ENCODE data around the gene MRGPRD. TPM values are rescaled to one million over a fixed set of nuclear protein-coding genes. Genes with fewer than 3 reads are reported as not detected.

Gene MRGPRD
- total RNA-seq, 1 experiment from 2014 or later, result not detected

- no peak overlapping the region for H3K4me2 ChIP-seq (ENCODE audit: low read length)
- TF ChIP-seq RAD21 (IDR thresholded peaks at IDR 0.05; ENCODE audit: low read depth) (no peak), EGR1 (IDR thresholded peaks at IDR 0.05; ENCODE audit: low read depth) (no peak)
- H3K9me2 ChIP-seq (ENCODE audit: insufficient read depth), result no peaks in the 10 kb centered on the region
- H4K20me1 ChIP-seq (ENCODE audit: insufficient read depth), result no peaks in the 10 kb centered on the region
- no TSS peak for BruUV-seq (replicated peaks)
- CTCF ChIA-PET, result no interaction called here
- no peak overlapping the region for H3K9ac ChIP-seq (ENCODE audit: low read length)
- no peaks in the 10 kb centered on the region for H3K79me2 ChIP-seq (ENCODE audit: insufficient read depth, low read length)
- no peak overlapping the region for H3K27ac ChIP-seq (ENCODE audit: low read depth, low read length)
- ATAC-seq (no peak; the same call in 1 of the 2 replicates), DNase-seq (ENCODE audit: low read depth, low spot score) (no peak)
- H3K36me3 ChIP-seq (ENCODE audit: control insufficient read depth in 1 of 2, insufficient read depth in 2 of 2, low read length in 2 of 2), result no peaks in the 10 kb centered on the region
- no peaks in the 10 kb centered on the region; a peak in 1 of 4 replicates for H3K4me1 ChIP-seq (ENCODE audit: control insufficient read depth in 1 of 2, insufficient read depth in 2 of 2, low read length in 2 of 2)
- POLR2A ChIA-PET, result no interaction called here
- H2AFZ ChIP-seq (ENCODE audit: low read depth, low read length, poor library complexity, severe bottlenecking), result no peak overlapping the region
- H3K9me3 ChIP-seq (ENCODE audit: control insufficient read depth in 1 of 2, insufficient read depth in 1 of 2, low read depth in 1 of 2, low read length in 2 of 2), result no peaks in the 10 kb centered on the region
- H3K27me3 ChIP-seq (ENCODE audit: insufficient read depth, low read length), result no peaks in the 10 kb centered on the region
- RAD21 ChIA-PET (ENCODE audit: low non-redundant PET in 1 of 2, low total read pairs in 2 of 2, uncharacterized antibody in 2 of 2, unreplicated experiment in 2 of 2), result no interaction called here
- intact Hi-C loops (cut with micrococcal nuclease), result loop anchor here (10.0 kb wide), 1 partner anchor 90 kb away; the partner anchor contains the start of gene TPCN2
- no peak overlapping the region for H3K4me3 ChIP-seq (replicated peaks in 1 of 2; ENCODE audit: low read depth in 1 of 2, low read length in 2 of 2)
These were observed 25.8 kb downstream of the MRGPRD start for GRCh38 chr11:68954836-68955606.

GRCh38 chr11:68950762-68951161, 30.0 kb downstream of the MRGPRD start:
- Histone ChIP-seq H2AFZ (ENCODE audit: low read depth, low read length, poor library complexity, severe bottlenecking) (no peak overlapping the region), H3K27me3 (ENCODE audit: insufficient read depth, low read length) (no peaks in the 10 kb centered on the region), H3K4me2 (ENCODE audit: low read length) (no peak overlapping the region), H4K20me1 (ENCODE audit: insufficient read depth) (no peaks in the 10 kb centered on the region), H3K27ac (ENCODE audit: low read depth, low read length) (no peak overlapping the region), H3K9me2 (ENCODE audit: insufficient read depth) (no peaks in the 10 kb centered on the region), H3K79me2 (ENCODE audit: insufficient read depth, low read length) (no peaks in the 10 kb centered on the region), H3K36me3 (ENCODE audit: control insufficient read depth in 1 of 2, insufficient read depth in 2 of 2, low read length in 2 of 2) (no peaks in the 10 kb centered on the region), H3K4me1 (ENCODE audit: control insufficient read depth in 1 of 2, insufficient read depth in 2 of 2, low read length in 2 of 2) (no peaks in the 10 kb centered on the region; a peak in 1 of 4 replicates), H3K4me3 (replicated peaks in 1 of 2; ENCODE audit: low read depth in 1 of 2, low read length in 2 of 2) (no peak overlapping the region), H3K9me3 (ENCODE audit: control insufficient read depth in 1 of 2, insufficient read depth in 1 of 2, low read depth in 1 of 2, low read length in 2 of 2) (no peaks in the 10 kb centered on the region), H3K9ac (ENCODE audit: low read length) (no peak overlapping the region)
- ATAC-seq, result no peak
- no TSS peak for BruUV-seq (replicated peaks)
- ChIA-PET RAD21 (ENCODE audit: low non-redundant PET in 1 of 2, low total read pairs in 2 of 2, uncharacterized antibody in 2 of 2, unreplicated experiment in 2 of 2) (no interaction called here), POLR2A (no interaction called here), CTCF (interaction anchor here (1.1 to 1.3 kb wide), 2 partner anchors 93 to 318 kb away, joined by 4 to 8 read pairs; no protein-coding TSS in a partner anchor)
- intact Hi-C loops (cut with micrococcal nuclease), result loop anchor here (2.0 to 10.0 kb wide), 2 partner anchors 94 to 318 kb away; partner anchors contain the start of gene TPCN2
- no peak for DNase-seq (ENCODE audit: low read depth, low spot score)
- TF ChIP-seq FOSL1 (IDR thresholded peaks at IDR 0.05; ENCODE audit: low read depth) (no peak), CEBPB (IDR thresholded peaks at IDR 0.05; ENCODE audit: low read depth) (no peak), ELF1 (IDR thresholded peaks at IDR 0.05; ENCODE audit: borderline replicate concordance, low read depth) (no peak), POLR2A (IDR thresholded peaks at IDR 0.05; ENCODE audit: borderline replicate concordance, extremely low read depth, insufficient read depth, insufficient read length) (no peak), EGR1 (IDR thresholded peaks at IDR 0.05; ENCODE audit: low read depth) (no peak)
- TF ChIP-seq, protein P1, sequence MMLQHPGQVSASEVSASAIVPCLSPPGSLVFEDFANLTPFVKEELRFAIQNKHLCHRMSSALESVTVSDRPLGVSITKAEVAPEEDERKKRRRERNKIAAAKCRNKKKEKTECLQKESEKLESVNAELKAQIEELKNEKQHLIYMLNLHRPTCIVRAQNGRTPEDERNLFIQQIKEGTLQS (IDR thresholded peaks at IDR 0.05), result no peak

Data from HCT116 (cell line).